Stimulated activated CD8-positive, alpha-beta memory T cell treated with anti-CD3 and anti-CD28 coated beads, Interleukin-4, amount 100 ng/mL, for 4 hours (primary cell): ENCODE results near the gene ROBO2.

Source experiments
- DNase-seq, 2 donors: peaks; one replicate each; pipeline ENCODE4 v3.0.0-alpha.2; 2020; ENCODE audit warnings: low read depth in 2 of 2, low spot score in 1 of 2

ROBO2 gene

DNA sequence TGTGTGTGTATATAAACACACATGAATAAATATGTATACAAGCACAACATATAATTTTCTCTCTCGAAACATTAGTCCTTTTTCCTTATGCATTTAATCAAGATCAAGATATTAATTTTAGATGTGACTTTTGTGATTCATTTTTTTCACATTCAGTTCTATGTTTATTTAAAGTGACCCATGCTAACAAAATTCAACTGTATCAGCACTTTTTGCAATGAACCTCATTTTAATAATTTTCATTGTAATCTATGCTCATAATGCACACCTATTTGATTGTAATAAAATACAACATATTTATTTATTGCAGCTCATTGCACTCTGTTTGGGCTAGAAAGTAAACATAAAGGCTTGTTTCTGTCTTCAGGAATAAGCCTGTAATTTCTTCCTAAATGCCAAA lies 586.3 kb downstream of the ROBO2 start:
- no peak for DNase-seq

DNA sequence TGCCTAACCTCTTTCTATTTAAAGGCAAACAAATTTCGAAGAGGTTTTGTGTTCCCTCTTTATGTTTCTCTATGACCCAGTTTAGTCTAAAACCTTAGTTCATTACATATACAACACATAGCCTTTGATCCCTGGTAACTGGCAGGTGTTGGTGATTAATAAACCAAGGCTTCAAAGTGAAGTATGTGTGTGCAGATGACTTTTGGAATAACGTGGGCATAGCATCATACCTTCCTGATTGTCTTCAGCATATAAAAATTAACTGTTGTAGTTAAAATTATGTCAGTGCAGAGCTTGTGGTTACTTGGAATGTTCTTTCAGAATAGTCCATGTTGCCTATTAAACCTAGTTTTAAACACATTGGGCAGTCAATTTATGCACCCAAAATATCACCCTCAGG lies 608.3 kb downstream of the ROBO2 start:
- DNase-seq: no peak

DNA sequence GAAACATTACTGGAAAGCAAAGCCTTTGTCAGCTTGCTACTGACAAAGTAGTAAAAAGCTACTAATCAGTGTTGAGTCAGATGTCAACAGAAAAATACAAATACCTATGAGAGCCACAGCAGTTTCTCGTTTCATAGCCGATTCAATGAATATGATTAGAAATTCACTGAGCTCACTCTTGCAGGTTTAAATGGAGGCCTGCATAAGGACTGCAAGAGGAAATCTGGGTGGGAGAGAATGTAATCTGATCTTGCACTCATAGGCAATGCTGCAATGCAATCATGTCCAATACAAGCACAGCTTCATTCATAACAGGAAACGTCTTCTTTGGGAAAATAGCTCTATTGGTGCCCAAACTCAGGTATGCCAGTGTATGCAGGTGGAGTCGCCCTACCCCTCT lies 608.8 kb downstream of the ROBO2 start:
- no peak for DNase-seq

DNA sequence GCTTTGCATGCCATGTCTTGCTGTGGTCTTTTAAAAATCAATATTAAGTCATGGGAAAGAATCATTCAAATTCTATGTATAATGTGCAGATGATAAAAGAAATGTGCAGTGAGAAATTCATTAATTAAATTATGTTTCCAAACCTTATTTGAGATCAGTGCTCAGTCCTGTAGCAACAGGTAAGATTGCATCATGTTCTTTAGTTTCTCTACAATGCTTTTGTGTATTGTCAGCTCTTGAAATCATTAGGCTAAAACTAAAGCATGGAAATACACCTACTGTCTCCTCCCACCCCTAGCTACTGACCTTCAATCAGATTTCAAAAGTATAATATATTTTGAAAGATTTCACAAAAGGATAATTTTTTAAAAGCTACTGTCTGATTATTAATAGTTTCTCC lies 612.7 kb downstream of the ROBO2 start:
- DNase-seq: no peak

DNA sequence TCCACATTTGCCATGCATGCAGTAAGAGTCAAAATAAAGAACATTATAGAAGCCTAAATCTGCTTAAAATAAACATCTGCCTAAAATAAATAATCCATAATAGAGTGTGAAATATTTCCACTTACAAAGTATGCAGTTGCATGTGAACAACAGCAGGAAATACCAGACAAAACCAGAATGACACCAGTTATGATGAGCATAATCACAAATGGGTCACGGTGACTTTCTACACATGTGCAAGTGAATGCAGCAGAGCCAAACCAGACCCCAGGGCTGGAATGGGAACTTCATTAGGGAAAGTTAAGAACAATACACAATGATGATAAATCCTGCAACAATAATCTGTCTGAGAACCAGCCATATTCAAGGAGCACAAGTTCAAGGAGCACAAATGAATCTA lies 615.5 kb downstream of the ROBO2 start:
- DNase-seq: no peak

DNA sequence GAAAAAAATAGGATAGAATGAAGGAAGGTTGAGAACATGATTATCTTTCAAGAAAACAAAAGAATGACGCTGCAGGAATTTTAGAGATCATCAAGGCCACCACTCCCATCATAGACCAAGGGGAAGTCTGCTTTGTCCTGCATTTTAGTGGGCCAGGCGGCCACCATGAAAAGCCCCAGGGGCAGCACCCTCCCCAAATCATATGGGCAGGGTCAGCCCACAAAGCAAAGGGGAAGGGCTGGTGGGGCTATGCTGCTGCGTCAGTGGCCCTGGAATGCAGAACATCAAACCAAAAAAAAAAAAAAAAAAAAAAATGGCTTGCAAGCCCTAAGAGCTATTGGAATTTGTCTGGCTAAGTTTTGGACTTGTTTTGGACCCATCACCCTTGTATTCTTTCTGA lies 620.8 kb downstream of the ROBO2 start:
- DNase-seq: no peak

DNA sequence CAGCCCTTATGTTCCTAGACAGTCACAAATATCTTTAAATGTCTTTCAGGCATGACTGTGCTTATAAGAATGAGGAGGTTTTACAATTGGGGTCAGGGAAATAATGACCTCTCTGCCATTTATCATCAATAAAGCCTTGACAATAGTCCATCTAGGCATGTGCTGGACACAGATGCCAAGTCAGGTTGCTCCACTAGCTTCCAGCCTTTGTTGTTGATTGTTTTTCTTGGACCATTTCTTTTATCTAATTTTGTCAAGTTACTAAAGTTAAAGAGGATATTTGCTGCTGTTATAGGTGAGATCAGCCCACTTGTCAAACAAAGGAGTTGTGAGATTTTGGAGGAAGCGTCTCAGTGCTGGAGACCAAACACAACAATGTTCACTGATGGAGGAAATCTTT lies 628.0 kb downstream of the ROBO2 start:
- no peak for DNase-seq

DNA sequence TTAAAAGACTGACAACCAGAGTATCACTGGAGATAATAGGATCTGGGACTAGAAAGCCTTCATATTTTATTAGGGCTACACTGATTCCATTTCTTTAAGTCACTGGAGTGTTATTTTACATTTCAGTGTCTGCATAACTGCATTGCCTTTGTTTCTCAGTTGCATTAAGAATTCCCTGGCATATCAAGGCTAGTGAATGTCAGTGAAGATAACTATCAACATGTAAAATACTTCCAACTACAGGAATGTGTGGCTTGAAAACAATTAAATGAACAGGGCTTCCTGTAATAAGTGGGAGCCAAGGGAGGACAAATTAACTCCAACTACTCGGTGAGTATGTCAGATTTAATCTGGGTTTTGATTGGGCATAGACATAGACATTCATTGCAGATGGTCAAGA lies 628.5 kb downstream of the ROBO2 start:
- DNase-seq: no peak

DNA sequence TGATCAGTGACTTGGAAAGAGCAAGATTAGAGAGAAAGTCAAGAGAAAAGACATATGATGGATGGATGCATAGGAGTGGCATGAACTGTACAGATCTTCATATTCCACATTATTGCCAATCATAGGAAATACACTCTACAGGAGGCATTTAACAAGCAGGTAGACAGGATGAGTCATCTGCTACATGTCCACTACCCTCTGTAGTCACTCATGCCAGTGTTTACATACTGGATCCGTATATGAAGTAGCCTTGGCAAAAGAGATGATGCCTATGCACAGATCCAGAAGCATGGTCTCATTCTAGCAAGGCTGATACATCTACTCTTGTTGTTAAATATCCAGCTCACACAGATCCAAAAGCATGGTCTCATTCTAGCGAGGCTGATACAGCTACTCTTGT lies 632.1 kb downstream of the ROBO2 start:
- DNase-seq: no peak

DNA sequence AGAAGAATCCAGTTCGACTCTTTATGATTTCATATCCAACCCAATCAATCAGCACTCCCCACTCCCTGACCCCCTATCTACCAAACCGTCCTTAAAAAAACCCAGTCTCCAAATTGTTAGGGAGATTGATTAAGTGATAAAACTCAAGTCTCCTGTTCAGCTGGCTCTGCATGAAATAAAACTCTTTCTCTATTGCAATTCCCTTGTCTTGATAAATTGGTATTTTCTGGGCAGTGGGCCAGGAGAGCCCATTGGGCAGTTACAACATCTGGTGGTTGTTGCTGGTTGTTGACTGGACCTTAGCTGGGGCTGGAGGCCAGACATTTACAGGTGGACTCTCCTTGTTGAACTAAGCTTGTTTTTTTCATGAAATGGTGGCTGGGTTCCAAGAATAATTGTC lies 642.3 kb downstream of the ROBO2 start:
- DNase-seq: no peak

DNA sequence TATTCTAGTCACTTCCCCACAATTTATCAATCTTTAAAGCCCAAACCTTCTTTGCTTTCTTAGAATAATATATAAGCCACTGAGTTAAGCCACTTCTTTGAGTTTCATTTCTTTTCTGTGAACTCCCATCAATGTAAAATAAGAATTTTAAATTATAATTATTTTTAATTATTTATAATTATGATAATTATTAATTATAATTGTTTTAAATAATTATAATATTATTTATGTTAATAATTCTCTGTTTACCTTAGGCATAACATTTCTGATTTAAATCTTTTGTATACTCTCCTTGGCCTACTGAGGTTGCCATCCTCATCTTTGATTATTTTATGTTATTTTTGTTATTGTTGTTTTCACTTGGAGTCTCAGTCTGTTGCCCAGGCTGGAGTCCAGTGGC lies 644.2 kb downstream of the ROBO2 start:
- DNase-seq: no peak

DNA sequence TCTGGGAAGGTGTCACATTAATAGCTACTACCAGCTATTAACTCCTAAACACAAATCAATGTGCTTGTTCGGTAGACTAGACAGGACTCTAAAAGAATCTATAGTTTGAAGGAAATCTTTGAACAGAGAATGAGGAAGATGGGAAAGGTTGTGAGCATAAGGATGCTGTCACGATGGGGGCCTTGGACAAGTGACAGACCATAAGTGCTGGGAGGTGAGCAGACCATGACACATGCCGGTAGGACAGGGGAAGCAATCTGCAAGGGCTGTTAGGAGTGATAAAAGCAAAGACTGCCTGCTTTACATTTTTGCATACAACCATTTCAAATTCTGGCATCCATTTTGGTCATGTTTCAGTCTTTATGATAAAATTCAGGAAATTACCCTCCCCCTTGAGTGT lies 645.8 kb downstream of the ROBO2 start:
- DNase-seq: no peak

DNA sequence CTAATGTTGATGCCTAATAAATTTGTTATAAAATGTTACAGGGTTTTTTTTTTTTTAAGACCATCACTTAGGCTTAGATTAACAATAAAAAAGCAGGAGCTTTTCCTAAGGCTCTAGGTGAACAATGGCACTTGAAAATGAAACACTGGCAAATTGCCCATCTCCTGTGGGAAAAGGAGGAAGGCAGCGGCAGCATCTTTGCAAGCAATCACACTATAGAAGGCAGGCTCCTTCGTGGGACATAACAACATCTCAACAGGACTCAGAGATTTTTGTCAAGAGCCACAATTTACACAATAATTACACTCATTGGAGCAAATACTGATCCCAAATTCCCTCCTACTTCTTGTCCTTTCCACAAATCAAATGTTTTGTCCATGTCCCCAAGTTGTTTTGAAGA lies 646.7 kb downstream of the ROBO2 start:
- no peak for DNase-seq

DNA sequence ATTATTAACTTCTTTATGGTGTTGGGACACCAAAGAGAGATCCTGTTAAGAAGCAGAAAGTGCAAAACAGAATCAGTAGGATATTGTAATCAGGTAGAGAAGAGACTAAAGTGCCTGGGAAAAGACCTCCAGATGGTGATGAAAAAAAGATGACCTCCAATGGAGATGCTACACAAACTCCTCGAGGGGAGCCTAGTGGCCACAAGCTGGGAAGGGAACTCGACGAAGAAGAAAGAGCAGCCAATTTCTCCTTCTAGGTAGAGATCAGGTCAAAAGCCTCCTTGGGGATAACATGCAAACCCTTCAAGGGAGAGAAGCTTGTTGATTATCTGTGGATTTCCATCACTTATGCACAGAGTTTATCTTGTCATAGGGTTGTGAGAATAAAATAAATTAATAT lies 647.6 kb downstream of the ROBO2 start:
- no peak for DNase-seq

DNA sequence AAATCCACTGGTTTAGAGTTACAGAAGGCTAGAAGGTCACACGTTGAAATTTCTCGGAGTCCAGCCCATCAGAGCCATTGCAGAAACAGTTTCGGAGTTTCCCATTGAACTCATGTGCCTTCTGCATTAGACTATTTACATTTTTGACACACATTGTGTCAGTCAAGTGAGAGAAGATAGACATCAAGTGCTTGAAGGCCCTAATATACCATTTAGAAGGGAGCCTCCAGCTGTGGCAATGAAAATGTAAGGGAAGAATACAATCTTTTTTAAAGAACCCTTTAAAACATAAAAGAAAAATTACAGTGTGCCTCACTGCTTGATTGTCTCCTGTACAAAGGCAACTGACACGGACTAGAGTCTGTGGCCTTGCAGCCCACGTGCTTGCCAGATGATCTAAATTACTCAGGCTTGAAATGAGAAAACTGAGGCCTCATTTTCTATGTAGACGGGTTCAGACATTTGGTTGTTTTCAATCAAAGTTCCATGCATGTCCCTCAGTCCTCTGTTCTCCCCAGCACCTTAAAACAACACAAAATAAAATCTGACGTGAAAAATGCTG lies 650.5 kb downstream of the ROBO2 start:
- DNase-seq: no peak

DNA sequence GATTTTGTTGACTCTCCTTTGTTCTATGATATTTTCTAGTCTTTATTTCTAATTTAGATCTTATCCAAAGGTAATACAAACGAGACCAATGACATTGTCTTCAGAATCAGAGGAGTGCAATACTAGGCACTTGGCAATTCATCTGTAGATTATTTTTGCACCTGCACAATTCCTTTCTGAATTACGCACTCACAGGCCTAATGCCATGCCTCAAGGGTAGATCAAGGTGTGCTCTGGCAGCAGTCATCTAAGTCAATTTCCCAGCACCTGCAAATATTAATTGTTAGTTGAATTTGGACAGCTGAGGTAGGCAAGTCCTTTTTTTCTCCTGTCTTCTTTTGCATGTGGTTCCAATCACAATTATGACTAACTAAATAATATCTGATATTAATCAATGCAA lies 653.2 kb downstream of the ROBO2 start:
- DNase-seq: no peak

DNA sequence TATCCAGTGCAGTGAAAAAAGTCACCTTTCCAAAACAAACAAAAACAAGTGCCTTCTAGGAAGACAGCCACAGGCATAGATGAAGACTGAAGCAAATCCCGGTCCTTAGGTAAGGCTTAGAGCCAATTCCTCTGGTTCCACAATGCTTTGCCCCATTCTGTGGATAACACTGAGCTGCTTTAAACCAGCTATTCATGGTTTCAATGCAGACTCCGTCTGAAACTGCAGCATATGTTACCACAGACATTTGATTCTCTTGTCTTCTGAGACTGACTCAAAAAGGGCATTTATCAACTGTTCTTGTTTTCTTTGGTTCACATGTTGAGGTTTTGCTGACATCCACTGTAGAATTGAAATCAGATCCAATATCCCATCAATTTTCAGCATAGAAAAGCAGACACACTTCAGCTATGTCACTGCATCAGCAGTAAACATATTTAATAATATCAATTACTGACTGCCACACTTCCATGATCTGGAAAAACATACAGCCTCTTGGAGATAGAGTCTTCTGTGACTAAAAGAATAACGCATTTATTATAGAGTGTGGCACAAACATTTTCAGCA lies 659.3 kb downstream of the ROBO2 start:
- no peak for DNase-seq
